HG03469 (cell line): ENCODE measurements around the gene PPP1R15B.

Experiments used
- ATAC-seq: cut with Tn5 transposase; IDR thresholded peaks from one replicate; pipeline ENCODE4 v1.9.1; 2021; ENCODE audit warnings: mild to moderate bottlenecking, moderate library complexity, moderate number of reproducible peaks; ENCODE audit not compliant: unreplicated experiment

PPP1R15B gene

DNA sequence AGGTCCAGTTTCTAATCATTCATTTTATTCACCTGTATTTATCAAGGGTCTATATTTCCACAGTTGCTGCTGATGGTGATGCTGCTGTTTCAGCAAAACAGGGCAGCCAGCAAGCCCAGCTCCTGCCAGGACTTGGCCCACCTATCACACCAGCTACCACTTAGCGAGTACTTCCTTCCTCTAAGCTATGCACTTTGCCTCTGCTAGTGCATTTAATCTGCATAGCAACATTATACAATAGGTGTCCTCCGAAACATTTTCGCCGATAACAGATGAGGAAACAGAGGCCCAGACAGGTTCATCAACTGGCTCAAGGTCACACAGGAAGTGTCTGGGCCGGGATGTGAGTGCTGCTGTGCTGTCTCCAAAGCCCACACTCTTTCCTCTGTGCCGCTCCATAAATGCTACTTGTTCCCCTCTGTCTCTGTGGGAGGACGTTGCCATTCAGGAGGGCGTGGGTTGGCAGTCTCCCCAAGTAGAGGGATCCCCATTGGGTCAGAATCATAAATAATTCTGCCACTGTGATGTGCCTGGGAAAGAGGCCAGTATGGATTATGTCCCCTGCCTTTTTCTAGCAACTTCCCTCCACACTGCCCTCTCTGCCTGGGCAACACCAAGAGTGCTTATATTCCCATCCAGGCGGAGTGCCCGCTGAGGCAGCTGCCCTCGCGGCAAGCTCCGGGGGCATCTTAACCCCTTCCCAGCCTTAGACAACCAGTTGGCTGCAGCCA is 42.5 kb downstream of the PPP1R15B start:
- ATAC-seq, result no peak

DNA sequence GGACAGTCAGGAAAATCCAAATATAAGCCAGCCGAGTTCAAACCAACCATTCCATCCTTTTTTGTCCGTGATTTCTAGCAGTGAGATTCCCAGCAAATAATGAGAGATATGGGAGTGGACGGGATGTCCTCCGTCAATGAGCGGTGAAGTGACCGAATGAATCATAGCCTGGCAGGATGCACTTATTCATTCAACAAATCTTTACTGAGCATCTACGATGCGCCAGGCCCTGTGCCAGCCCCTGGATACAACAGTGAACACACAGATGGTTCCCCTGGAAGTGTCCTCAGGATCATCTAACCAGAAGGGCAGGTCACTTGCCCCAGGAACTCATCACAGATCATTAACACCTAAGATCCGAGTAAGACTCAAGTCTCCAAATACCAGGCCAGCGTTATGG is 43.7 kb downstream of the PPP1R15B start:
- ATAC-seq, result no peak

DNA sequence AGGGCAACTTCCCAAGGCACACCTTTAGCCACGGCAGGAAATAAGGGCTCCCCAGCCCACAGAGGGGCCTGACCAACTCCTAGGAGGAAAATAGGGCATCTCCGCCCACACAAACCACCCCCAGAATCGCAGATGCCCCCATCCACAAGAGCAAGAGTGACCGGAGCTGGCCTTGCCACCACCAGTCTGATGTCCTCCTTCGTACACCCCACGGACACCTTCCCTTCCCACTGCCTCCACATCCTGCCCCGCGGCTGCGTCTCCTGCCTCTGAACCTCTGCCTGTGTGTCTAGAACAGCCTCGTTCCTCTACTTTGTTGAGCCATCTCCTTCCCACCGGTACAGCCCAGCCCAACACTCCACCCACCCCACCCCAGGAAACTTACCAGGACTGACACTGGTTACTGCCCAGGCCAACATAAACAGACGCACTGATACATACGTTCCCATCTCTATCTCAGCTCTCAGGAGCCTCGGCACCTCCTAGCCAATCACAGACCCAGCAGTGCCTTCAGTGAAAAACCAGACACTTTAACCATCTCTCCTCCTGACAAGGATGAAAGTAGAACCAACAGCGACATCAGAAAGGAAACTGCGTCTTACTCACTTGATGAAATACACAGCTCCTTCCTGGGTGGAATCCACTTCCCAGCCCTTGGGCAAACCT is 44.3 kb downstream of the PPP1R15B start:
- ATAC-seq, result no peak

DNA sequence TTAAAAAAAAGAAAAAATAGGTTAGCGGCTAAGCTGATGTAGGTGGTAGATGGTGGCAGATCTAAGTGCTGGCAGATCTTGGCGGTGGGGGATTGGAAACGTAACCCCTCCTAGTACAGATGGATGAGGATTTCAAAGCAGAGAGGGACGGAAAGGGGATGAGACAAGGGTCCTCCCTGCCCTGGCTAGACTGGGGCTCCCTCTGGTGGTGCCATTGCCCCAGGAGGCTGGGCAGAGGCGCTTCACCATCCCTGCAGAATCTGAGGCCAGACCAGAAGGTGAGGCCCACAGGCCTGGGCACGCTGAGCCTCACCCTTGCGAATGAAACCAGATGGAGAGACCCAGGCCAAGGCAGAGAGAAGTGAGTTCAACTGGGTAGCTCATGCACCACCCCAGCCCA is 44.9 kb downstream of the PPP1R15B start:
- ATAC-seq, result no peak

DNA sequence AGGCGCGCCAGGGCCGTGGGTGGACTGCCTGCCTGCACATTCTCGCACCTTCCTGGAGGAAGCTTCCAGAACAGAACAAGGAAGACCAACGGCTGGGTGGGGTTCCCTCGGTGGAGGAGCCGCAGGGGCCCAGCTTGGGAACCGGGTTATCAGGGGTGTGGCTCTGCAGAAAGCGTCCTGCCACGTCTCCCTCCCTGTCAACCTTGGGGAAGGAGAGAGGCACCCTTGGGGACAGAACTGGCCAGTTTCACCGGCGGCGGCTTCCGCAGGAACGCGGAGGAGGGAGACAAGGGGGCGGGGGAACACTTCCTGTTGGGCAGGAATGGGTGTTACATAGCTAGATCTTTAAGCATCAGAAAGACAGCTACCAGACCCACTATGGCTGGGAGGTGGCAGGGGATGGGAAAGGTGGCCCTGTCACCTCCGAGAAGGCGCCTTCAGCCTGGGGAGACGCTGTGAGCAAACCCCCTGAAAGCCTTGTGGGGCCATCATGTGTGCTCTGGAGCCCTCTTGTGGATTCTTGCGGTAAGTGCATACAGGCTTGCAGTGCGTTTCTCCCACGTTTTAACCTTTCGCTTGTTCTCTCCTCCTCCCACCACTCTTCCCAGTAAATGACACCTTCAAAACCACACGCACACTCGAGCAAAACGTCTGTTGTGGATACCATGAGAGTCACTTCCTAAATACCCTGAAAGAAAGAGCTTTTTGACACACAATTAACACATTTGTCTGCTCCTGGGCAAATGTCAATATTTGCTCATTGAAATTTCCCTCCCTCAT is 48.1 kb downstream of the PPP1R15B start:
- ATAC-seq, result no peak

DNA sequence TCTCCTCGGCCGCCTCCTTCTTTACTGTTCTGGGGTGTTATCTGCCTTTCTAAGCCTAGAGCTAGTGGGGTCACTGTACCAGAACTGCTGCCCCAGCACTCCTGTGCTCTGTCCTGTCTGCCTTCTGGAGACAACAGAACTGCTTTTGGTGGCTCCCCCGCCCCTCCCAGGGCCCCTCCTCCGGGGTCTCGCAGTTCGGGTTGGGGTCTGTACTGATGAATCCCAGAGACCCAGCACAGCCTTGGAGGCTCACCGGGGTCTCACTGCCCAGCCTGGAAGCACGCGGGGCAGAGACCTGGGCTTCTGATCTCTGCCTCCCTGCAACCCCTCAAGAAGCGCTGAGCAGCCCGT is 48.7 kb downstream of the PPP1R15B start:
- ATAC-seq, result no peak

DNA sequence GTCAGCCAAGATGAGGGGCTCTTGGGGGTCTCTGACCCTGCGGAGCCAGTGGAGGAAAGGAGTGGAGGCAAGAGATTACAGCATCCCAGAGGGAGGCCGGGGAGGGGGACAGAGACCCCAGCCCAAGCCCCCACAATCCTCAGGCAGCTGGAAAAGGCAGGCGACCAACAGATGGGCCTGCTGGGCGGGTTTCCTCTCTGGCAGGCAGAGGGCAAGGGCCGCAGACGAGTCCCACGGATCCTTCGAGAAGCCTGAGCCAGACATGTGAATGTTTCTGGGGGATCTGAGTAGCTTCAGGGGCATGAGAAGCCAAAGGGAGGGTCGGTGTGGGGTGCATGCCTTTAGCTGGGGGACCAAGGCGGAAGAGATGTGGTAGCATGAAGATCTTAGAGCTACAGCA is 49.8 kb downstream of the PPP1R15B start:
- no peak for ATAC-seq

DNA sequence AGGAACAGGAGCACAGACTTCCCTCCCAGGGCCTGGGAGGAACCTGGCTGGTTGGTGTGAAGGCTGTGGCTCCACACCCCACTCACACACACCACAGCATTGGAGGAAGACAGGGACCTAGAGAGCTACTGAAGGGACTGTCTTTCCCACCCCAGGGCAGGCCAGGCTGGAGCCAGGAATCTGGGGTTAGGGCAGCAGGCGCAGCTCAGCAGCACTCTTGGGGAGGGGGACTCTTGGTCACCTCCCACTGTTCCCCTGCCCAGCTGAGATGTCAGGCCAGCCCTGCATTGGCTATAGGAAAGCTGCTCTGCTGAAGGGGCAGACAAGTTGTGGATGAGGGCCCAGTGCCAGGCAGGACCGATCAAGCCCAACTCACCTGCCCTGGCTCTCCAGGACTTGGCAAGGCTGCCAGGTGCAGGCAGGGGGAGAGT is 50.3 kb downstream of the PPP1R15B start:
- no peak for ATAC-seq

DNA sequence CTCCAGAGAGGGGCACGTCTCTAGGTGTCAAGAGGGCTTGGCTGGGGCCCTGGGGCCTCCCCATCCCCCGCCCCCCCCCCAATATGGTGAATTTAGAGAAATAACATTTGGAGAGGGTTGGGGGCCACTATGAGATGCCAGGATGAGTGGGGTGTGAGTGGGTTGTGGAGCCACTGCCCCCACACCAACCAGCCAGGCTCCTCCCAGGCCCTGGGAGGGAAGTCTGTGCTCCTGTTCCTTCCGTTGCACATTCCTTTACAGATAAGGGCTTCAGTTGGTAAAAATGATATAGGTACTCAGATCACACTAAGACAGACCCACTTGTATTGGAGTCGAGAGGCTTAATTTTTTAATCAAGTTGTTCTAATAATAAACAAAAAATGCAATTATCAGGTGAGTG is 51.3 kb downstream of the PPP1R15B start:
- ATAC-seq, result no peak

DNA sequence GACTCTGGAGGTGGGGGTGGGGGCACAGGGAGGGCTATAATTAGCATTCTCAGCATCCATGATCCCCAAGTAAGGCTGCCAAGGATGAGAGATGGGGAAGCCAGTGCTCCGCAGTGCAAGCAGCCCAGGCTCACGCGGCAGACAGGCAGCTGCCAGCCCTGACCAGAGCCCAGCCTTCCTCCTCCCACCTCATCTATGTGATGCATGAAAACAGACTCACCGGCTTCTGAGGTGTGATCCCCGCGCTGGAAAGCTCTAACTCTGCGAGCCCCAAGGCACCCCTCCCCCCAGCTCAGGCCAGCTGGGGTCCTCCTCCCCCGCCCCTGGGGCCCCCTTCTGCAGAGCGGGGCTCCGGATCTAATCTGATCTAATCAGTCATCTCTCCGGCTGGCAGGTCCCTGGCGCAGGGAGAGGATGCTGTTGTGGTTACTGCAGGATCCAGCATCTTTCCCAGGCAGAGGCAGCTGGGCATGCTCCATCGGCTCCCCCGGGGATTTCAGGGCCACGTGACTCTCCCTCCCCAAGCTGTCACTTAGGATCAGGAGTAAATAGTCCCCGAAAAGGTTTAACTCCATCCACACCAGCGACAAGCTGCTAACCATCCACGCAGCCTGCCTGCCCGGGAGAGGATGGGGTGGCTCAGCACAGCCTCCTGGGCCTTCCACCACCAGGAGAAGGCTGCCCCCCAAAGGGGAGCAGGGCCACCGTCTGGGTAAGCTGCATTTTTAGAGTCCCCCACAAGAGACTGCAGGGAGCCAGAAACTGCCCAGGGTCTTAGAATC is 52.0 kb downstream of the PPP1R15B start, which contains the start of gene PLEKHA6:
Gene PLEKHA6 (minus strand): TSS at position 456 of the 782 bp plus-strand sequence. CDS start 86,202 bp downstream, outside the sequence.
- ATAC-seq, result no peak

DNA sequence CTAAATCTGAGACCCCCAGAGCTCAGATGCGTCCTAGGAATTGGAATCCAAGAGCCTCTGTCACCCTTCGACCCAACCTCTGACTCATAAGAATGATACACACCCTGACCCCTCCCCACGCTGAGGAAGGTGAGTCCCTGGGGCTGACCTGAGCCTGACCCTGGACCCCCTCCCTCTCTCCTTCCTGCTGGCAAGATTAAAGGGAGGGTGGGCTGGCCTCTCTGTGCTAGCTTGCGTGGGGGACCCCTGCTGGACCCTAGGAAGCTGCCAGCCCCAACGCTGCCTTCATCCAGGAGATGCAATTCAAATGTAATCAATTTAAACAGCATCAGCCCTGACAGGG is 52.5 kb downstream of the PPP1R15B start:
- no peak for ATAC-seq

DNA sequence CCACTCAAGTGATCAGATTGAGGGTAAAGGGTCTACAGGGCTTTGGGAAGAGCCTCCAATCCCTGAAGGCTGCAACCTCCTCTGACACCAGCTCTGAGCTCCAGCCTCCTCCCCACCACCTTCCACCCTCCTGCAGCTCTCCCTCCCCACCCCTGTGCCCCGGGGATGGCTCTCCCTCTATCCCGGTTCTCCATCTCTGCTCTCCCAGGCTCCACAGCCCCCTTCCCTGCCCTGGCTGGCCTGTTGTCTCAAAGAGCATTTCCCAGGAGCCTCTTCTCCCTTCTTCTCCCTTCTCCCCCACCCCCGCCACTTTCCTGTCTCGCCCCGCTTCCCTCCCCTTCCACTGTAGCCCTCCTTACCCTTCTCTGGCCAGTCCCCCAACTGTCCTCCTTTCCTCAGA is 53.0 kb downstream of the PPP1R15B start:
- ATAC-seq, result no peak

DNA sequence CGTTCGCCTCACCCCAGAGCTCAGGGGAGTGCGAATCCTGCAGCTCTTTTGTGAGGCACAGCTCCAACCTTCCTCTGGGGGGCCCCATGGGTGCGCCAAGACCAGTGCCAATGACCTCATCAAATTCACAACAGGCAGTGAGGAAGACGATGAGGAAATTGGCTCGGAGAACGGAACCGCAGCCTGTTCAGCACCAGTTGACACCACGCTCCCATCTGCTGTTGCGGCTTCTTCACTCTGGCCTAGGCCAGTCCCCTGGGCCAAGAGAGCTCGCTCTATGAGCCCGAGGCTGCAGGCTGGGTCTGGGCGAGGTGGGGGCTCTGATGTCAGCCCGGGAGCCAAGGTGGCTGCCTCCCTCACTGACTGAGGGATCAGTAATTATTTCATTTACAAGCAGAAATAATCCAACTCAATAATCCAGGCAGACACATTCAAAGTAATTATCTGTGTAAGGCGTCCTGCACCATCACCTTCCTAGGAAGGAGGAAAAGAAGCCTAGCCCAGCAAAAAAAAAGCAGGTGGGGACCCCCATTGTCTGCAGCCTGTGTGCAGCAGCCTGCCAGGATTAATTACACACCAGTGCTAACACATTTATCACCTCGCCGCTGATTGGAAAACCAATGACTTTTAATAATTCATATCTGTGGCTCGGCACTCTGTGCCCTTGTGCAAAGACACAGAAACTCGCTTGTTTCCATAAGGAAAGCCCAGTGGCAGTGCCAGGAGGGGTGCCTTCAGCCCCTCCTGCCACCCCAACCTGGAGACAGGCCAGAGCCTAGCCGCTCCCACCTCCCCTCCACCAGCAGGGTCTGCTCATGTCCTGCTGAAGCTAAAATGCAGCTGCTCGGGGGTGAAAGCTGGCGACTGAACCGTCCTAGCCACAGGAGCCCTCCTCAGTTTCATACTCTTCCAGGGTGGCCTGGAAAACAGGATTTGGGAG is 53.8 kb downstream of the PPP1R15B start:
- ATAC-seq, result no peak

DNA sequence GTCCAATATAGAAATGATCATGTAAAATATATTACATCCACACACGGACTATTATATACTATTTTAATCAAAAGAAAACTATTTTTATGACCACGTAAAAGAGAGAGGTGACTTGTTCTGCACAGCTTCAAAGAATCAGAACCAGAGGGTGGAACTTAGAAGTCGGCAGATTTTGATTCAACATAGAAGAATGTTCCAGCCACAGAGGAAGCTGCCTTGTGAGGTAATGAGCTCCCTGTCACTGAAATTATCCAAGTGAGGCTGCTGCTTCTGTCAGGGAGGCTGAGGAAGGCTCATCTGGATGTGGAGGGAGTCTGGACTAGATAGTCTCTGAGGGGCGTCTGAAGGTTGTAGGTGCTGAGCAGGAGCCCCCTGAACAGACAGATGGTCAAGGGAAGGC is 54.6 kb downstream of the PPP1R15B start:
- ATAC-seq, result no peak

DNA sequence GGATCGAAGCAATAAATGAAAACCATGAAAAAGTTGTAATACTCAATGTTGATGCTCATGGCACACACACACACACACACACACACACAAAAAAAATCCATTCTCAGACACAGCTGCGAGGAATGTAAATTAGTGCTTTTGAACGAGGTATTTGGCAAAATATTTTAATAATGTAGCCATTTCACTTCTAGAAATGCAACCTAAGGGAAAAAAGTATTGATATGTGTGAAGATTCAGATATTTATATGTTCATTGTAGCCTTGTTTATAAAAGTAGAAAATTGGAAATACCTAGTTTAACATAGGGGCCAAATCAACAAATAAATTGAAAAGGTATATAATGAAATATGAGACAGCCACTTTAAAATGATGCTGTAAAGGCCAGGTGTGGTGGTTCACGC is 55.7 kb downstream of the PPP1R15B start:
- no peak for ATAC-seq

DNA sequence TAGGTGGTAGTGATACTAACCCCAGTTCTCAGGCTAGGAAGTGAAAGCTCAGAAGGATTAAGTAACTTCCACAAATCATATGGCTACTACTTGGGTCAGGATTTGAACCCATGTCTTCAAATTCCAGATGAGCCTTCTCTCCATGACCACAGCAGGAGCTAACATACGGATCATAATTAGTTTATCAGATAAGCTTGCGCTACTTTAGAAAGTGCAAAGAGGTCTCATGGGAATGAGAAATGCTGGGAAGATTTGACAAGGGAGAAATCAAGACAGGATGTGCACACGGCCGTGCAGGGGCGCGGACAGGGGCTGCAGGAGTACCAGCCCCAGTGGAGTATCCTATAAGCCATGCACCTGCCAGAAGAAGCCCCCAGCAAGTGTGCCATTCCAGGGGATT is 57.0 kb downstream of the PPP1R15B start:
- ATAC-seq, result no peak
